GM12864 (cell line): Measurements from ENCODE around the gene RNF222.

Experiments used
- DNase-seq: peaks from one replicate; pipeline ENCODE4 v3.0.0-alpha.2; 2011; ENCODE audit warnings: low read depth
- H3K4me3 ChIP-seq: 2 replicates; pipeline ENCODE4 v1.5.1; 2011; ENCODE audit warnings: mild to moderate bottlenecking, low read depth, low read length, control low read depth
- CTCF ChIP-seq: IDR thresholded peaks from 2 replicates; pipeline ENCODE4 v1.5.1; 2011; ENCODE audit warnings: low read depth, mild to moderate bottlenecking, moderate library complexity, low read length, control low read depth, inconsistent platforms; ENCODE audit errors: missing control alignments

RNF222 gene

GRCh38 chr17:8372422-8372821, 25.2 kb downstream of the RNF222 start:
- TF ChIP-seq CTCF, result no peak
- DNase-seq, result no peak
- no peak overlapping the region for H3K4me3 ChIP-seq

GRCh38 chr17:8371786-8372185, 25.8 kb downstream of the RNF222 start:
- TF ChIP-seq CTCF, result no peak
- no peak for DNase-seq
- no peak overlapping the region for H3K4me3 ChIP-seq

- no peak overlapping the region for H3K4me3 ChIP-seq
- DNase-seq, result no peak
- no peak for TF ChIP-seq CTCF
Measured at GRCh38 chr17:8369944-8370343, 27.7 kb downstream of the RNF222 start.

GRCh38 chr17:8368193-8368592, 29.4 kb downstream of the RNF222 start:
- no peak overlapping the region for H3K4me3 ChIP-seq
- no peak for TF ChIP-seq CTCF
- DNase-seq, result no peak

GRCh38 chr17:8366231-8366630, 31.4 kb downstream of the RNF222 start:
- no peak for DNase-seq

GRCh38 chr17:8365143-8365542, 32.5 kb downstream of the RNF222 start:
- no peak for TF ChIP-seq CTCF
- no peak overlapping the region for H3K4me3 ChIP-seq
- no peak for DNase-seq

More at GRCh38 chr17:8366231-8366630, 31.4 kb downstream of the RNF222 start:
- H3K4me3 ChIP-seq, result no peak overlapping the region
- no peak for TF ChIP-seq CTCF

GRCh38 chr17:8362651-8363332, 34.8 kb downstream of the RNF222 start:
- no peak for TF ChIP-seq CTCF
- DNase-seq, result no peak
- no peak overlapping the region for H3K4me3 ChIP-seq
